ENCODE results near the gene IL18RAP. TPM values are rescaled to one million over a fixed set of nuclear protein-coding genes. Genes with fewer than 3 reads are reported as not detected.

IL18RAP gene
- 0.06 TPM in 1 of 2 replicates, not detected in the other for total RNA-seq (2014; rRNA removed; shearing (Covaris generic))

GRCh38 chr2:102422910-102423309 is at the start of gene IL18RAP:
Gene IL18RAP, plus strand, starts transcription at chr2:102423160. Its CDS starts 118 bp downstream, at chr2:102423278.
- no peak for DNase-seq (ENCODE audit: low spot score)

- no peak for DNase-seq (ENCODE audit: low spot score)
Observed at GRCh38 chr2:102376052-102376591, 46.8 kb upstream of the IL18RAP start.

- DNase-seq (ENCODE audit: low spot score): no peak
Observed at GRCh38 chr2:102383722-102384121, 39.2 kb upstream of the IL18RAP start.

- DNase-seq (ENCODE audit: low spot score): no peak
Observed at GRCh38 chr2:102385522-102385921, 37.4 kb upstream of the IL18RAP start.

- DNase-seq (ENCODE audit: low spot score): no peak
Observed at GRCh38 chr2:102386004-102386403, 37.0 kb upstream of the IL18RAP start.

GRCh38 chr2:102386867-102387541 is 36.0 kb upstream of the IL18RAP start:
- DNase-seq (ENCODE audit: low spot score): no peak

- DNase-seq (ENCODE audit: low spot score): no peak
Observed at GRCh38 chr2:102387763-102388546, 35.0 kb upstream of the IL18RAP start.

GRCh38 chr2:102391565-102391964 is 31.4 kb upstream of the IL18RAP start:
- DNase-seq (ENCODE audit: low spot score): no peak

GRCh38 chr2:102392096-102392495 is 30.9 kb upstream of the IL18RAP start:
- DNase-seq (ENCODE audit: low spot score): no peak

- DNase-seq (ENCODE audit: low spot score): no peak
Observed at GRCh38 chr2:102392942-102393341, 30.0 kb upstream of the IL18RAP start.

GRCh38 chr2:102396012-102396411 is 26.9 kb upstream of the IL18RAP start:
- no peak for DNase-seq (ENCODE audit: low spot score)

GRCh38 chr2:102397209-102397608 is 25.8 kb upstream of the IL18RAP start:
- no peak for DNase-seq (ENCODE audit: low spot score)

GRCh38 chr2:102399499-102400141 is 23.3 kb upstream of the IL18RAP start:
- no peak for DNase-seq (ENCODE audit: low spot score)

- DNase-seq (ENCODE audit: low spot score): no peak
Observed at GRCh38 chr2:102401456-102401855, 21.5 kb upstream of the IL18RAP start.

GRCh38 chr2:102401865-102402264 is 21.1 kb upstream of the IL18RAP start:
- DNase-seq (ENCODE audit: low spot score): no peak

- no peak for DNase-seq (ENCODE audit: low spot score)
Observed at GRCh38 chr2:102410952-102411351, 12.0 kb upstream of the IL18RAP start.

GRCh38 chr2:102412199-102412598 is 10.8 kb upstream of the IL18RAP start:
- DNase-seq (ENCODE audit: low spot score): no peak

- no peak for DNase-seq (ENCODE audit: low spot score)
Observed at GRCh38 chr2:102417946-102418345, 5.0 kb upstream of the IL18RAP start.

GRCh38 chr2:102418421-102418961 is 4.5 kb upstream of the IL18RAP start:
- DNase-seq (ENCODE audit: low spot score): no peak

- no peak for DNase-seq (ENCODE audit: low spot score)
Observed at GRCh38 chr2:102420290-102420689, 2.7 kb upstream of the IL18RAP start.

- no peak for DNase-seq (ENCODE audit: low spot score)
Observed at GRCh38 chr2:102421890-102422759, 835 bp upstream of the IL18RAP start.

All from H4 (cell line).